ENCODE measurements around the gene NKX2-2.

Gene NKX2-2

GRCh38 chr20:21519136-21519584 lies 5.3 kb upstream of the NKX2-2 start:
- TF ChIP-seq SIN3A (IDR thresholded peaks at IDR 0.05; ENCODE audit: borderline replicate concordance, insufficient read depth, low read length), result no peak
- TF ChIP-seq FOXP2 (optimal IDR thresholded peaks at IDR 0.05; ENCODE audit: borderline replicate concordance, extremely low read depth, extremely low read length, insufficient read depth), result no peak
- TF ChIP-seq REST (IDR thresholded peaks at IDR 0.05; ENCODE audit: insufficient read depth in 1 of 2, low read depth in 2 of 2, low read length in 2 of 2), result no peak

- no peak for TF ChIP-seq SIN3A (IDR thresholded peaks at IDR 0.05; ENCODE audit: borderline replicate concordance, insufficient read depth, low read length)
- TF ChIP-seq REST (IDR thresholded peaks at IDR 0.05; ENCODE audit: insufficient read depth in 1 of 2, low read depth in 2 of 2, low read length in 2 of 2), result no peak
- no peak for TF ChIP-seq POLR2AphosphoS5 (IDR thresholded peaks at IDR 0.05; ENCODE audit: low read depth, low read length)
- TF ChIP-seq FOXP2 (optimal IDR thresholded peaks at IDR 0.05; ENCODE audit: borderline replicate concordance, extremely low read depth, extremely low read length, insufficient read depth), result no peak
- TF ChIP-seq TAF1 (IDR thresholded peaks at IDR 0.05; ENCODE audit: borderline replicate concordance, insufficient read depth, low read length), result no peak
Observed at GRCh38 chr20:21518292-21518991, 4.6 kb upstream of the NKX2-2 start.

GRCh38 chr20:21517566-21518277 lies 3.9 kb upstream of the NKX2-2 start:
- TF ChIP-seq FOXP2 (optimal IDR thresholded peaks at IDR 0.05; ENCODE audit: borderline replicate concordance, extremely low read depth, extremely low read length, insufficient read depth) (no peak), POLR2AphosphoS5 (IDR thresholded peaks at IDR 0.05; ENCODE audit: low read depth, low read length) (no peak), SIN3A (IDR thresholded peaks at IDR 0.05; ENCODE audit: borderline replicate concordance, insufficient read depth, low read length) (no peak), REST (IDR thresholded peaks at IDR 0.05; ENCODE audit: insufficient read depth in 1 of 2, low read depth in 2 of 2, low read length in 2 of 2) (no peak), TAF1 (IDR thresholded peaks at IDR 0.05; ENCODE audit: borderline replicate concordance, insufficient read depth, low read length) (no peak)

- TF ChIP-seq REST (IDR thresholded peaks at IDR 0.05; ENCODE audit: insufficient read depth in 1 of 2, low read depth in 2 of 2, low read length in 2 of 2) (no peak), FOXP2 (optimal IDR thresholded peaks at IDR 0.05; ENCODE audit: borderline replicate concordance, extremely low read depth, extremely low read length, insufficient read depth) (no peak), SIN3A (IDR thresholded peaks at IDR 0.05; ENCODE audit: borderline replicate concordance, insufficient read depth, low read length) (no peak), TAF1 (IDR thresholded peaks at IDR 0.05; ENCODE audit: borderline replicate concordance, insufficient read depth, low read length) (no peak), POLR2AphosphoS5 (IDR thresholded peaks at IDR 0.05; ENCODE audit: low read depth, low read length) (no peak)
Observed at GRCh38 chr20:21516861-21517565, 3.1 kb upstream of the NKX2-2 start.

Measured in PFSK-1 (cell line).